Measurements from ENCODE around the gene NEU4. TPM values are rescaled to one million over a fixed set of nuclear protein-coding genes. Genes with fewer than 3 reads are reported as not detected.

Gene NEU4
- total and polyA plus RNA-seq, 10 donors = 0.04 to 1.9 (median 0.32) TPM; not detected in 3

GRCh38 chr2:241855888-241856422 is 47.0 kb downstream of the NEU4 start:
- no peak for TF ChIP-seq POLR2AphosphoS5 (IDR thresholded peaks at IDR 0.05)
- no peak for TF ChIP-seq CTCF (IDR thresholded peaks at IDR 0.05 in 8 of 11, conservative IDR thresholded peaks at IDR 0.05 in 3 of 11)
- TF ChIP-seq POLR2A (IDR thresholded peaks at IDR 0.05) = no peak
- no peak overlapping the region for H3K27ac ChIP-seq
- 78 to 84% (median 82%) methylated on average over 19 to 20 of the region's 20 CpGs for WGBS, 5 donors
- H3K9me3 ChIP-seq = no peaks in the 10 kb centered on the region
- peaks cover 7 to 41% (median 21%) of the 10 kb centered on the region in 6 donors for H3K4me1 ChIP-seq
- peaks cover 0 to 19% (median 0%) of the 10 kb centered on the region in 6 donors for H3K36me3 ChIP-seq
- peaks cover 0 to 53% (median 0%) of the 10 kb centered on the region in 7 donors for H3K27me3 ChIP-seq (replicated peaks in 1 of 7)
- peak; percentile 52 for DNase-seq
- intact Hi-C loops (cut with DNase I; ENCODE audit: low total_unique reads) = no loop called here
- H3K4me3 ChIP-seq = peak overlapping the region in 1 of 8 donors; percentile 65

- Histone ChIP-seq H3K4me3 (peak overlapping the region in 6 of 8 donors; percentile 23 to 65 (median 32)), H3K36me3 (peaks cover 0 to 8% (median 0%) of the 10 kb centered on the region in 6 donors), H3K4me1 (peaks cover 7 to 42% (median 21%) of the 10 kb centered on the region in 6 donors), H3K9me3 (no peaks in the 10 kb centered on the region), H3K27ac (peak overlapping the region in 2 of 8 donors; percentile 83 to 87), H3K27me3 (replicated peaks in 1 of 7) (peaks cover 0 to 57% (median under 1%) of the 10 kb centered on the region in 7 donors)
- intact Hi-C loops (cut with DNase I; ENCODE audit: low total_unique reads) = no loop called here
- no peak for TF ChIP-seq CTCF (IDR thresholded peaks at IDR 0.05 in 8 of 11, conservative IDR thresholded peaks at IDR 0.05 in 3 of 11)
- no peak for TF ChIP-seq POLR2AphosphoS5 (IDR thresholded peaks at IDR 0.05)
- TF ChIP-seq POLR2A (IDR thresholded peaks at IDR 0.05) = no peak
- DNase-seq = peak; percentile 77
- WGBS, 5 donors = 86 to 95% (median 91%) methylated on average over 27 to 28 of the region's 28 CpGs
Measured at GRCh38 chr2:241857041-241857541, 48.1 kb downstream of the NEU4 start.

- peak; percentile 74 for DNase-seq
- H3K9me3 ChIP-seq = no peaks in the 10 kb centered on the region
- peaks cover 0 to 2% (median 0%) of the 10 kb centered on the region in 6 donors for H3K36me3 ChIP-seq
- peak overlapping the region in 4 of 8 donors; percentile 74 to 87 (median 82) for H3K27ac ChIP-seq
- no peak for TF ChIP-seq CTCF (IDR thresholded peaks at IDR 0.05 in 8 of 11, conservative IDR thresholded peaks at IDR 0.05 in 3 of 11)
- 74 to 78% (median 76%) methylated on average over 5 to 18 of the region's 18 CpGs for WGBS, 5 donors
- intact Hi-C loops (cut with DNase I; ENCODE audit: low total_unique reads) = no loop called here
- peaks cover 0 to 62% (median 6%) of the 10 kb centered on the region in 7 donors for H3K27me3 ChIP-seq (replicated peaks in 1 of 7)
- peak overlapping the region in 6 of 8 donors; percentile 23 to 65 (median 32) for H3K4me3 ChIP-seq
- H3K4me1 ChIP-seq = peaks cover 7 to 44% (median 21%) of the 10 kb centered on the region in 6 donors
Measured at GRCh38 chr2:241857572-241858121, 48.7 kb downstream of the NEU4 start.

Measured in spleen (tissue), 11 donors.